ENCODE measurements around the gene DNAJB14.

DNA sequence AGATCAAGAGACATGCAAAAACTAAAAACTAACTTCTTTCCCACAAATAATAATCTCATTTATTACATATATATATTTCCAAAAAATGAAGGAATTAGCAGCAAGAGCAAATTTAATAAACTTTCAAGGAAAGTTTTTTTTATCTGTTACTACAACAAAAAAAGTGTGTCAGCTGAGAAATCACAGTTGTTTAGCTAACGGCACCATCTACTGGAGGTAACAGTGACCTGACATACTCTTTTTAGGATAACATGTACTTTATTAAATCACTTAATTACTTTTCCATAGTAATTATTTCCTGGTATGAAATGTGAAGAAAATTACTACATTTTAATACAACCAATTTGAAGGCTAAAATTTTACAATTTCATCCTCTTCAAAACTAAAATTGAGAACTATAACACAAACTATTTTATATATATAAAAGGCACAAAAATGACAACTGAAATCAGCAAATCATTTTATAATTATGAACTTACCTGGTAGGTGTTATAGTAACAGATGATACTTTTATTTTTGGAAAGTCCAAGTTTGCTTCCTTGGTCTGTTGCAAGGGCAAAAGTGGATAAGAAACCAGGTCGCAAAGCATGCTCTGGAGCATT, 61.3 kb downstream of the DNAJB14 start:
- no peak for TF ChIP-seq RARB (CRISPR knock-in tag; IDR thresholded peaks at IDR 0.05)
- TF ChIP-seq, protein P1, sequence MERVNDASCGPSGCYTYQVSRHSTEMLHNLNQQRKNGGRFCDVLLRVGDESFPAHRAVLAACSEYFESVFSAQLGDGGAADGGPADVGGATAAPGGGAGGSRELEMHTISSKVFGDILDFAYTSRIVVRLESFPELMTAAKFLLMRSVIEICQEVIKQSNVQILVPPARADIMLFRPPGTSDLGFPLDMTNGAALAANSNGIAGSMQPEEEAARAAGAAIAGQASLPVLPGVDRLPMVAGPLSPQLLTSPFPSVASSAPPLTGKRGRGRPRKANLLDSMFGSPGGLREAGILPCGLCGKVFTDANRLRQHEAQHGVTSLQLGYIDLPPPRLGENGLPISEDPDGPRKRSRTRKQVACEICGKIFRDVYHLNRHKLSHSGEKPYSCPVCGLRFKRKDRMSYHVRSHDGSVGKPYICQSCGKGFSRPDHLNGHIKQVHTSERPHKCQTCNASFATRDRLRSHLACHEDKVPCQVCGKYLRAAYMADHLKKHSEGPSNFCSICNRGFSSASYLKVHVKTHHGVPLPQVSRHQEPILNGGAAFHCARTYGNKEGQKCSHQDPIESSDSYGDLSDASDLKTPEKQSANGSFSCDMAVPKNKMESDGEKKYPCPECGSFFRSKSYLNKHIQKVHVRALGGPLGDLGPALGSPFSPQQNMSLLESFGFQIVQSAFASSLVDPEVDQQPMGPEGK (CRISPR knock-in tag; IDR thresholded peaks at IDR 0.05; ENCODE audit: borderline replicate concordance): no peak
- no peak for TF ChIP-seq ZFP30 (CRISPR knock-in tag; IDR thresholded peaks at IDR 0.05)
- TF ChIP-seq, protein P2, sequence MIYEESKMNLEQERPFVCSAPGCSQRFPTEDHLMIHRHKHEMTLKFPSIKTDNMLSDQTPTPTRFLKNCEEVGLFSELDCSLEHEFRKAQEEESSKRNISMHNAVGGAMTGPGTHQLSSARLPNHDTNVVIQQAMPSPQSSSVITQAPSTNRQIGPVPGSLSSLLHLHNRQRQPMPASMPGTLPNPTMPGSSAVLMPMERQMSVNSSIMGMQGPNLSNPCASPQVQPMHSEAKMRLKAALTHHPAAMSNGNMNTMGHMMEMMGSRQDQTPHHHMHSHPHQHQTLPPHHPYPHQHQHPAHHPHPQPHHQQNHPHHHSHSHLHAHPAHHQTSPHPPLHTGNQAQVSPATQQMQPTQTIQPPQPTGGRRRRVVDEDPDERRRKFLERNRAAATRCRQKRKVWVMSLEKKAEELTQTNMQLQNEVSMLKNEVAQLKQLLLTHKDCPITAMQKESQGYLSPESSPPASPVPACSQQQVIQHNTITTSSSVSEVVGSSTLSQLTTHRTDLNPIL (CRISPR knock-in tag; IDR thresholded peaks at IDR 0.05; ENCODE audit: low read depth): no peak
- no peak for TF ChIP-seq GLIS3 (CRISPR knock-in tag; IDR thresholded peaks at IDR 0.05)
- TF ChIP-seq, protein P3, sequence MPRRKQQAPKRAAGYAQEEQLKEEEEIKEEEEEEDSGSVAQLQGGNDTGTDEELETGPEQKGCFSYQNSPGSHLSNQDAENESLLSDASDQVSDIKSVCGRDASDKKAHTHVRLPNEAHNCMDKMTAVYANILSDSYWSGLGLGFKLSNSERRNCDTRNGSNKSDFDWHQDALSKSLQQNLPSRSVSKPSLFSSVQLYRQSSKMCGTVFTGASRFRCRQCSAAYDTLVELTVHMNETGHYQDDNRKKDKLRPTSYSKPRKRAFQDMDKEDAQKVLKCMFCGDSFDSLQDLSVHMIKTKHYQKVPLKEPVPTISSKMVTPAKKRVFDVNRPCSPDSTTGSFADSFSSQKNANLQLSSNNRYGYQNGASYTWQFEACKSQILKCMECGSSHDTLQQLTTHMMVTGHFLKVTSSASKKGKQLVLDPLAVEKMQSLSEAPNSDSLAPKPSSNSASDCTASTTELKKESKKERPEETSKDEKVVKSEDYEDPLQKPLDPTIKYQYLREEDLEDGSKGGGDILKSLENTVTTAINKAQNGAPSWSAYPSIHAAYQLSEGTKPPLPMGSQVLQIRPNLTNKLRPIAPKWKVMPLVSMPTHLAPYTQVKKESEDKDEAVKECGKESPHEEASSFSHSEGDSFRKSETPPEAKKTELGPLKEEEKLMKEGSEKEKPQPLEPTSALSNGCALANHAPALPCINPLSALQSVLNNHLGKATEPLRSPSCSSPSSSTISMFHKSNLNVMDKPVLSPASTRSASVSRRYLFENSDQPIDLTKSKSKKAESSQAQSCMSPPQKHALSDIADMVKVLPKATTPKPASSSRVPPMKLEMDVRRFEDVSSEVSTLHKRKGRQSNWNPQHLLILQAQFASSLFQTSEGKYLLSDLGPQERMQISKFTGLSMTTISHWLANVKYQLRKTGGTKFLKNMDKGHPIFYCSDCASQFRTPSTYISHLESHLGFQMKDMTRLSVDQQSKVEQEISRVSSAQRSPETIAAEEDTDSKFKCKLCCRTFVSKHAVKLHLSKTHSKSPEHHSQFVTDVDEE (CRISPR knock-in tag; IDR thresholded peaks at IDR 0.05): no peak
- TF ChIP-seq SNAI2 (CRISPR knock-in tag; IDR thresholded peaks at IDR 0.05): no peak
- TF ChIP-seq ARNTL (CRISPR knock-in tag; IDR thresholded peaks at IDR 0.05; ENCODE audit: borderline replicate concordance, low read depth): no peak
- no peak for TF ChIP-seq BACH2 (CRISPR knock-in tag; IDR thresholded peaks at IDR 0.05; ENCODE audit: borderline replicate concordance)
- TF ChIP-seq OSR1 (CRISPR knock-in tag; IDR thresholded peaks at IDR 0.05): no peak
- TF ChIP-seq ISL1 (CRISPR knock-in tag; IDR thresholded peaks at IDR 0.05): no peak
- TF ChIP-seq ESRRG (CRISPR knock-in tag; IDR thresholded peaks at IDR 0.05): no peak
